SK-N-SH (cell line): ENCODE measurements around the gene ATP5F1D. TPM values are rescaled to one million over a fixed set of nuclear protein-coding genes. Genes with fewer than 3 reads are reported as not detected.
"Not testable (repeated sequence)": the region's sequence is repeated elsewhere in the genome, so short reads cannot be mapped to it uniquely, and the experiment has no call there.

Experiments
- CTCF ChIA-PET: fragments of 300-600, 350-600 bp; formaldehyde crosslinking; extraction: SDS; loops from one replicate; lab custom pipeline; 2021; lab: Yijun Ruan, JAX
- POLR2A ChIA-PET: fragments of 350-600 bp; sonication (Branson Sonifier 250); formaldehyde crosslinking; extraction: SDS; loops from one replicate; lab custom pipeline; 2020; ENCODE audit warnings: antibody characterized with exemption, inconsistent platforms; lab: Yijun Ruan, JAX
- DNase-seq: peaks from one replicate; pipeline ENCODE4 v3.0.0; 2012
- H2AFZ ChIP-seq: fragments of 200-600 bp; sonication (generic); 2 replicates; pipeline ENCODE4 v1.8.1; 2016; ENCODE audit warnings: antibody characterized with exemption, mild to moderate bottlenecking, low read depth
- H3F3A ChIP-seq: fragments of 200-600 bp; sonication (generic); replicated peaks from 2 replicates; pipeline ENCODE3; 2016; ENCODE audit warnings: antibody characterized with exemption, mild to moderate bottlenecking; ENCODE audit not compliant: insufficient read depth
- H3K27ac ChIP-seq, 2 experiments: fragments of 200-500 bp in 1 of 2; fragments of 200-600 bp in 1 of 2; sonication (Bioruptor generic) in 1 of 2; sonication (generic), shearing (Covaris generic) in 1 of 2; 2 replicates each; pipeline versions ENCODE4 v1.5.1 to v1.6.1; 2014 to 2016; ENCODE audit warnings: low read depth in 2 of 2, inconsistent platforms in 1 of 2, low read length in 1 of 2, mild to moderate bottlenecking in 1 of 2, mixed read lengths in 1 of 2
- H3K27me3 ChIP-seq: fragments of 200-600 bp; sonication (generic), shearing (Covaris generic); 2 replicates; pipeline ENCODE4 v1.6.1; 2016; ENCODE audit warnings: mixed run types; ENCODE audit not compliant: insufficient read depth
- H3K36me3 ChIP-seq, 2 experiments: fragments of 200-500 bp in 1 of 2; fragments of 200-600 bp in 1 of 2; sonication (Bioruptor generic) in 1 of 2; sonication (generic) in 1 of 2; replicated peaks in 1 of 2; 2 replicates each; pipeline versions ENCODE3 to v1.5.1; 2014 to 2016; ENCODE audit warnings: low read length in 1 of 2, mild to moderate bottlenecking in 1 of 2; ENCODE audit not compliant: insufficient read depth in 2 of 2, control insufficient read depth in 1 of 2
- H3K4me1 ChIP-seq, 2 experiments: fragments of 200-500 bp in 1 of 2; fragments of 200-600 bp in 1 of 2; sonication (Bioruptor generic) in 1 of 2; sonication (generic), shearing (Covaris generic) in 1 of 2; 2 replicates each; pipeline versions ENCODE4 v1.5.1 to v1.6.1; 2014 to 2016; ENCODE audit warnings: low read depth in 1 of 2, low read length in 1 of 2, mixed run types in 1 of 2; ENCODE audit not compliant: insufficient read depth in 2 of 2, control insufficient read depth in 1 of 2
- H3K4me2 ChIP-seq: fragments of 200-600 bp; sonication (generic), shearing (Covaris generic); 2 replicates; pipeline ENCODE4 v1.6.1; 2017; ENCODE audit warnings: mixed run types
- H3K4me3 ChIP-seq, 2 experiments: fragments of 200-500 bp in 1 of 2; fragments of 200-600 bp in 1 of 2; sonication (Bioruptor generic) in 1 of 2; sonication (generic), shearing (Covaris generic) in 1 of 2; 2 replicates each; pipeline versions ENCODE4 v1.5.1 to v1.8.1; 2014 to 2016; ENCODE audit warnings: low read depth in 2 of 2, inconsistent platforms in 1 of 2, low read length in 1 of 2, mild to moderate bottlenecking in 1 of 2, mixed read lengths in 1 of 2, moderate library complexity in 1 of 2
- H3K79me2 ChIP-seq: fragments of 200-600 bp; sonication (generic); 2 replicates; pipeline ENCODE4 v1.8.1; 2017; ENCODE audit warnings: mild to moderate bottlenecking; ENCODE audit not compliant: insufficient read depth
- H3K9ac ChIP-seq: fragments of 200-600 bp; sonication (generic); 2 replicates; pipeline ENCODE4 v1.6.1; 2017; ENCODE audit warnings: mixed run types
- H3K9me2 ChIP-seq: fragments of 200-600 bp; sonication (generic); 2 replicates; pipeline ENCODE4 v1.6.1; 2017; ENCODE audit warnings: mixed run types
- H3K9me3 ChIP-seq: fragments of 200-600 bp; sonication (generic); 2 replicates; pipeline ENCODE4 v1.6.1; 2017; ENCODE audit warnings: mixed run types, mild to moderate bottlenecking, moderate library complexity
- H4K20me1 ChIP-seq: fragments of 200-600 bp; sonication (generic); 2 replicates; pipeline ENCODE4 v1.6.1; 2017; ENCODE audit warnings: mild to moderate bottlenecking, mixed run types; ENCODE audit not compliant: insufficient read depth
- CHD2 ChIP-seq: fragments of 150-350 bp; IDR thresholded peaks from 2 replicates; pipeline ENCODE4 v1.6.1; 2018; ENCODE audit warnings: low read length; ENCODE audit not compliant: partially characterized antibody
- EZH2phosphoT487 ChIP-seq: fragments of 200-600 bp; sonication (generic); IDR thresholded peaks from 2 replicates; pipeline ENCODE4 v1.6.1; 2017; ENCODE audit warnings: low read depth, mixed run types, mild to moderate bottlenecking, antibody characterized with exemption, moderate library complexity, borderline replicate concordance
- FOSL2 ChIP-seq: IDR thresholded peaks from 2 replicates; pipeline ENCODE4 v1.4.0; 2012; ENCODE audit warnings: low read depth, mild to moderate bottlenecking, moderate library complexity, borderline replicate concordance
- FOXM1 ChIP-seq: IDR thresholded peaks from 2 replicates; pipeline ENCODE4 v1.4.0; 2012; ENCODE audit warnings: low read depth, mild to moderate bottlenecking
- GATA2 ChIP-seq: sonication (generic); formaldehyde crosslinking; IDR thresholded peaks from 2 replicates; pipeline ENCODE4 v1.5.0; 2020; ENCODE audit warnings: mild to moderate bottlenecking, missing genetic modification reagents
- IRF3 ChIP-seq: fragments of 150-350 bp; IDR thresholded peaks from 2 replicates; pipeline ENCODE4 v1.6.1; 2016; ENCODE audit warnings: mild to moderate bottlenecking, low read depth, low read length
- MEF2A ChIP-seq: IDR thresholded peaks from 2 replicates; pipeline ENCODE4 v1.4.0; 2012; ENCODE audit warnings: low read depth, borderline replicate concordance
- NFIC ChIP-seq: IDR thresholded peaks from 2 replicates; pipeline ENCODE4 v1.4.0; 2012; ENCODE audit warnings: borderline replicate concordance
- NRF1 ChIP-seq: IDR thresholded peaks from 2 replicates; pipeline ENCODE4 v1.6.1; 2012; ENCODE audit warnings: low read depth, mild to moderate bottlenecking, low read length
- POLR2AphosphoS5 ChIP-seq: IDR thresholded peaks from 2 replicates; pipeline ENCODE4 v1.6.1; 2012; ENCODE audit warnings: low read depth, low read length
- REST ChIP-seq: IDR thresholded peaks from 2 replicates; pipeline ENCODE4 v1.6.1; 2012; ENCODE audit warnings: mild to moderate bottlenecking, low read depth, low read length, moderate library complexity
- RFX5 ChIP-seq: IDR thresholded peaks from 2 replicates; pipeline ENCODE4 v1.6.1; 2012; ENCODE audit warnings: mild to moderate bottlenecking, improper control_type of control experiment, low read length
- SIN3A ChIP-seq: IDR thresholded peaks from 2 replicates; pipeline ENCODE4 v1.6.1; 2012; ENCODE audit warnings: low read depth, mild to moderate bottlenecking, low read length, moderate library complexity, borderline replicate concordance
- SMC3 ChIP-seq: IDR thresholded peaks from 2 replicates; pipeline ENCODE4 v1.6.1; 2012; ENCODE audit warnings: low read depth, low read length, improper control_type of control experiment
- TCF12 ChIP-seq: IDR thresholded peaks from 2 replicates; pipeline ENCODE4 v1.4.0; 2012
- WGBS: methylation state at CpG from one replicate; pipeline ENCODE4 v1.1.6; 2017; ENCODE audit warnings: low lambda C conversion rate; 5-methylcytosine and 5-hydroxymethylcytosine counted together
- polyA plus RNA-seq, 3 experiments: library from polyadenylated mRNA; depleted of rRNA; stranded (reverse); fragments of >200 nt; gene quantifications; 2 replicates each; pipeline ENCODE4 v1.2.3, GENCODE V29; 2012

Gene ATP5F1D
- polyA plus RNA-seq, 1 of the 3 experiments (the other 2 are of a cell fraction): 226 TPM

GRCh38 chr19:1206864-1207450 lies 34.6 kb upstream of the ATP5F1D start (continued):
- no peak for TF ChIP-seq REST
- no peak for TF ChIP-seq RFX5
- no peak for TF ChIP-seq MEF2A
- no peak for TF ChIP-seq SIN3A

GRCh38 chr19:1208830-1209229 lies 32.7 kb upstream of the ATP5F1D start:
- H3K4me2 ChIP-seq, H3K9me3 ChIP-seq, H3K27ac ChIP-seq, H3K4me3 ChIP-seq, H3K9ac ChIP-seq, POLR2A ChIA-PET, H3K9me2 ChIP-seq, DNase-seq, H2AFZ ChIP-seq, H3K27me3 ChIP-seq: not testable (repeated sequence)
- CTCF ChIA-PET: interaction anchor here (0.7 to 3.8 kb wide), 3 partner anchors 13 to 49 kb away, joined by 3 to 32 read pairs (median 4); no protein-coding TSS in a partner anchor
- 78% methylated on average over 9 of the region's 10 CpGs for WGBS
- Histone ChIP-seq H3K4me1 (peaks cover 10 to 30% of the 10 kb centered on the region in 2 experiments; a peak in 3 of 4 replicates), H3K36me3 (peaks cover 4 to 11% of the 10 kb centered on the region in 2 experiments), H4K20me1 (peaks cover 27% of the 10 kb centered on the region), H3F3A (peaks cover 27% of the 10 kb centered on the region), H3K79me2 (peaks cover 76% of the 10 kb centered on the region)

GRCh38 chr19:1210227-1210538 lies 31.4 kb upstream of the ATP5F1D start:
- Histone ChIP-seq H3K4me2 (0 out of 2 replicates have a peak overlapping the region, but pooled peaks have one; percentile 37), H3K4me3 (no peak overlapping the region), H3K79me2 (peaks cover 90% of the 10 kb centered on the region), H3K36me3 (peaks cover 4 to 11% of the 10 kb centered on the region in 2 experiments), H3F3A (peaks cover 32% of the 10 kb centered on the region), H3K27ac (peak overlapping the region; percentile 7 to 26; a peak in 2 of 4 replicates), H4K20me1 (peaks cover 27% of the 10 kb centered on the region), H3K9me2 (no peaks in the 10 kb centered on the region), H3K9me3 (no peaks in the 10 kb centered on the region), H3K4me1 (peaks cover 21 to 40% of the 10 kb centered on the region in 2 experiments; a peak in 3 of 4 replicates), H2AFZ (no peak overlapping the region), H3K9ac (no peak overlapping the region), H3K27me3 (no peaks in the 10 kb centered on the region)
- POLR2A ChIA-PET: no interaction called here
- CTCF ChIA-PET: interaction anchor here (1.2 to 3.8 kb wide), 3 partner anchors 12 to 213 kb away, joined by 3 to 32 read pairs (median 5); no protein-coding TSS in a partner anchor
- no peak for DNase-seq
- TF ChIP-seq TCF12 (no peak), RFX5 (no peak), NRF1 (no peak), NFIC (no peak), FOXM1 (no peak), SIN3A (no peak), EZH2phosphoT487 (no peak), GATA2 (no peak), POLR2AphosphoS5 (no peak), SMC3 (no peak), FOSL2 (no peak), CHD2 (no peak), IRF3 (no peak)
- WGBS: 100% methylated on average over 8 of the region's 13 CpGs
